ENCODE measurements around the gene ARHGEF35.
"Not testable (repeated sequence)": the region's sequence is repeated elsewhere in the genome, so short reads cannot be mapped to it uniquely, and the experiment has no call there.

DNA sequence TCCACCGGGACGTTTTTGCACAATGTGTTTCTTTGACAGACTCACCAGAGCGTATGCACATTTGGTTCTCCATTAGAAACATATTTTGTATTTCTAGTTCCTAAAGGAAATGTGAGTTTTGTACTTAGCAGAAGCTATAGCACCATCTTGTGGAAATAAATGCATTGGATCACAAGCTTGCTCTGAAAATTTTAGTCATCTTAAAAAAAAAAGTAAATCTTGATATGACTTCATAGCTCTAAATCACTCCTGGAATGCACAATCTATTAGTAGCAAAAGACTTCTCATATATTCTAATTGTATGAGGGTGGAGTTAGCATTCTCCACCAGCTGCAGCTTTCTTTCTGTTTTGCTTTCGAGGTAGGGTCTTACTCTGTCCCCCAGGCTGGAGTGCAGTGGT lies 23.5 kb upstream of the ARHGEF35 start:
- TF ChIP-seq CTCF (IDR thresholded peaks at IDR 0.05; ENCODE audit: low read length); EZH2phosphoT487 (IDR thresholded peaks at IDR 0.05; ENCODE audit: low read length); EZH2 (optimal IDR thresholded peaks at IDR 0.05; ENCODE audit: low read depth, low read length): not testable (repeated sequence)
